ENCODE measurements around the gene LRRC18. TPM values are rescaled to one million over a fixed set of nuclear protein-coding genes. Genes with fewer than 3 reads are reported as not detected.

The LRRC18 gene
- not detected for total RNA-seq

- no peak for DNase-seq
Observed at GRCh38 chr10:48939790-48940325, at the start of gene LRRC18. LRRC18 (minus strand) TSS chr10:48939840; CDS start chr10:48914155, 25,685 bp downstream.

GRCh38 chr10:48985621-48986158 lies 46.0 kb upstream of the LRRC18 start:
- DNase-seq, result no peak

GRCh38 chr10:48983648-48984351 lies 44.2 kb upstream of the LRRC18 start:
- no peak for DNase-seq

- DNase-seq, result no peak
Observed at GRCh38 chr10:48982584-48982983, 42.9 kb upstream of the LRRC18 start.

- peak; percentile 9 for DNase-seq
Observed at GRCh38 chr10:48981310-48981907, 41.8 kb upstream of the LRRC18 start.

- DNase-seq, result no peak
Observed at GRCh38 chr10:48978318-48978717, 38.7 kb upstream of the LRRC18 start.

GRCh38 chr10:48976196-48976595 lies 36.6 kb upstream of the LRRC18 start:
- no peak for DNase-seq

- no peak for DNase-seq
Observed at GRCh38 chr10:48974510-48975156, 35.0 kb upstream of the LRRC18 start.

GRCh38 chr10:48973065-48973464 lies 33.4 kb upstream of the LRRC18 start:
- no peak for DNase-seq

GRCh38 chr10:48970654-48971053 lies 31.0 kb upstream of the LRRC18 start:
- DNase-seq, result no peak

- DNase-seq, result no peak
Observed at GRCh38 chr10:48970046-48970445, 30.4 kb upstream of the LRRC18 start.

GRCh38 chr10:48968036-48968435 lies 28.4 kb upstream of the LRRC18 start:
- DNase-seq, result no peak

- no peak for DNase-seq
Observed at GRCh38 chr10:48965460-48965859, 25.8 kb upstream of the LRRC18 start.

- no peak for DNase-seq
Observed at GRCh38 chr10:48964038-48964437, 24.4 kb upstream of the LRRC18 start.

GRCh38 chr10:48958598-48959190 lies 19.1 kb upstream of the LRRC18 start:
- DNase-seq, result no peak

- no peak for DNase-seq
Observed at GRCh38 chr10:48957361-48958151, 17.9 kb upstream of the LRRC18 start.

GRCh38 chr10:48951707-48952106 lies 12.1 kb upstream of the LRRC18 start:
- DNase-seq, result no peak

- DNase-seq, result no peak
Observed at GRCh38 chr10:48948470-48949037, 8.9 kb upstream of the LRRC18 start.

GRCh38 chr10:48947690-48948469 lies 8.2 kb upstream of the LRRC18 start:
- DNase-seq, result no peak

- DNase-seq, result no peak
Observed at GRCh38 chr10:48946891-48947500, 7.4 kb upstream of the LRRC18 start.

- DNase-seq, result no peak
Observed at GRCh38 chr10:48946332-48946731, 6.7 kb upstream of the LRRC18 start.

Data from effector CD4-positive, alpha-beta T cell (primary cell).